GM23338 (cell line): ENCODE measurements around the gene TSPYL2. TPM values are rescaled to one million over a fixed set of nuclear protein-coding genes. Genes with fewer than 3 reads are reported as not detected.

Experiments
- ATAC-seq: fragments of 200-7000 bp; cut with Tn5 transposase; 3 replicates; pipeline ENCODE4 v1.9.1; 2020
- DNase-seq: peaks from one replicate; pipeline ENCODE4 v3.0.0-alpha.2; 2015; ENCODE audit warnings: low spot score
- H2AFZ ChIP-seq: fragments of 200-600 bp; sonication (generic); 2 replicates; pipeline ENCODE4 v1.8.0; 2016; ENCODE audit warnings: antibody characterized with exemption, mild to moderate bottlenecking, moderate library complexity
- H3F3A ChIP-seq: fragments of 200-600 bp; sonication (generic); replicated peaks from 2 replicates; pipeline ENCODE4 v1.8.0; 2017; ENCODE audit warnings: antibody characterized with exemption, mixed run types, low read depth
- H3K27ac ChIP-seq: fragments of 200-600 bp; sonication (generic); 2 replicates; pipeline ENCODE4 v1.6.1; 2016; ENCODE audit warnings: low read depth
- H3K27me3 ChIP-seq: fragments of 200-600 bp; sonication (generic); 2 replicates; pipeline ENCODE4 v1.8.0; 2016; ENCODE audit warnings: mild to moderate bottlenecking, mixed run types, moderate library complexity; ENCODE audit not compliant: insufficient read depth
- H3K36me3 ChIP-seq: fragments of 200-600 bp; sonication (generic); 2 replicates; pipeline ENCODE4 v1.8.0; 2016; ENCODE audit warnings: mild to moderate bottlenecking; ENCODE audit not compliant: insufficient read depth
- H3K4me1 ChIP-seq: fragments of 200-600 bp; sonication (generic); 2 replicates; pipeline ENCODE4 v1.8.0; 2016; ENCODE audit warnings: mild to moderate bottlenecking, moderate library complexity; ENCODE audit not compliant: insufficient read depth
- H3K4me2 ChIP-seq: fragments of 200-600 bp; sonication (generic); 2 replicates; pipeline ENCODE4 v1.7.1; 2017; ENCODE audit warnings: mixed run types
- H3K4me3 ChIP-seq: fragments of 200-600 bp; sonication (generic); 2 replicates; pipeline ENCODE4 v1.6.1; 2016; ENCODE audit warnings: mixed run types
- H3K79me2 ChIP-seq: fragments of 200-600 bp; sonication (generic); replicated peaks from 2 replicates; pipeline ENCODE4 v1.8.0; 2017; ENCODE audit warnings: mild to moderate bottlenecking; ENCODE audit not compliant: insufficient read depth
- H3K9me2 ChIP-seq: fragments of 200-600 bp; sonication (generic); 2 replicates; pipeline ENCODE4 v1.8.0; 2017; ENCODE audit not compliant: insufficient read depth
- H4K20me1 ChIP-seq: fragments of 200-600 bp; sonication (generic); replicated peaks from 2 replicates; pipeline ENCODE4 v1.8.0; 2017; ENCODE audit warnings: mild to moderate bottlenecking; ENCODE audit not compliant: insufficient read depth
- H3K27ac Mint-ChIP-seq: 2 replicates; pipeline ENCODE4 v1.8.0; 2020; ENCODE audit warnings: inconsistent platforms, mild to moderate bottlenecking, moderate library complexity, mixed read lengths
- H3K27me3 Mint-ChIP-seq: 3 replicates; pipeline ENCODE4 v1.8.0; 2022; ENCODE audit warnings: low read depth, mild to moderate bottlenecking, moderate library complexity, mixed read lengths, inconsistent platforms; ENCODE audit not compliant: insufficient read depth, poor library complexity
- H3K36me3 Mint-ChIP-seq: 3 replicates; pipeline ENCODE4 v1.8.0; 2021; ENCODE audit warnings: low read depth, mild to moderate bottlenecking, inconsistent platforms, moderate library complexity, mixed read lengths
- H3K4me1 Mint-ChIP-seq: 3 replicates; pipeline ENCODE4 v1.8.0; 2020; ENCODE audit warnings: mild to moderate bottlenecking, inconsistent platforms, mixed read lengths
- H3K4me3 Mint-ChIP-seq: 3 replicates; pipeline ENCODE4 v1.8.0; 2021; ENCODE audit warnings: moderate library complexity, mild to moderate bottlenecking, inconsistent platforms, mixed read lengths
- H3K9me3 Mint-ChIP-seq: 3 replicates; pipeline ENCODE4 v1.8.0; 2020; ENCODE audit warnings: moderate library complexity, mild to moderate bottlenecking, inconsistent platforms, mixed read lengths
- CREB1 ChIP-seq: fragments of 250-450 bp; sonication (Bioruptor Pico); IDR thresholded peaks from 2 replicates; pipeline ENCODE4 v1.5.0; 2020; ENCODE audit warnings: low read depth, mild to moderate bottlenecking, moderate library complexity
- CTCF ChIP-seq, 2 experiments: fragments of 200-600 bp in 1 of 2; sonication (generic) in 1 of 2; conservative IDR thresholded peaks; 2 replicates each; pipeline versions ENCODE4 v1.5.1 to v1.6.1; 2016 to 2017; ENCODE audit warnings: antibody characterized with exemption in 2 of 2, low read depth in 2 of 2, mild to moderate bottlenecking in 2 of 2, moderate library complexity in 1 of 2
- EZH2 ChIP-seq: fragments of 200-600 bp; sonication (generic); IDR thresholded peaks from one replicate; pipeline ENCODE4 v1.8.0; 2017; ENCODE audit warnings: antibody characterized with exemption, mild to moderate bottlenecking, low read depth; ENCODE audit not compliant: unreplicated experiment
- EZH2phosphoT487 ChIP-seq: fragments of 200-600 bp; sonication (generic); IDR thresholded peaks from one replicate; pipeline ENCODE4 v1.8.1; 2018; ENCODE audit warnings: antibody characterized with exemption; ENCODE audit not compliant: unreplicated experiment
- JUNB ChIP-seq: IDR thresholded peaks from one replicate; pipeline ENCODE4 v1.6.1; 2016; ENCODE audit warnings: antibody characterized with exemption; ENCODE audit not compliant: unreplicated experiment
- NANOG ChIP-seq: IDR thresholded peaks from 2 replicates; pipeline ENCODE4 v1.6.1; 2016; ENCODE audit warnings: antibody characterized with exemption, borderline replicate concordance
- POLR2AphosphoS5 ChIP-seq: IDR thresholded peaks from 2 replicates; pipeline ENCODE4 v1.6.1; 2016; ENCODE audit warnings: antibody characterized with exemption, low read depth
- STAT1 ChIP-seq: IDR thresholded peaks from one replicate; pipeline ENCODE4 v1.6.1; 2016; ENCODE audit warnings: antibody characterized with exemption; ENCODE audit not compliant: unreplicated experiment
- ZNF331 ChIP-seq: fragments of 250-450 bp; sonication (Bioruptor Pico); IDR thresholded peaks from 2 replicates; pipeline ENCODE4 v1.5.0; 2020; ENCODE audit warnings: low read depth, mild to moderate bottlenecking, moderate library complexity
- polyA plus RNA-seq: library from polyadenylated mRNA; unstranded; fragments of >200 nt; fragmentation: Nextera tagmentation; extraction: Ambion mirVana; gene quantifications from 2 replicates; pipeline ENCODE4 v1.2.1, GENCODE V29; 2016
- total RNA-seq: library from RNA; depleted of rRNA; stranded (reverse); fragments of >200 nt; shearing (Covaris generic); gene quantifications from 2 replicates; pipeline ENCODE4 v1.2.3, GENCODE V29; 2014
- TF ChIP-seq, protein P1 (sequence below): IDR thresholded peaks from one replicate; pipeline ENCODE4 v1.6.1; 2018; ENCODE audit warnings: antibody characterized with exemption; ENCODE audit not compliant: unreplicated experiment
- TF ChIP-seq, protein P2 (sequence below): IDR thresholded peaks from 2 replicates; pipeline ENCODE4 v1.6.1; 2016; ENCODE audit warnings: antibody characterized with exemption
- TF ChIP-seq, protein P3 (sequence below): fragments of 250-450 bp; sonication (Bioruptor Pico); IDR thresholded peaks from 2 replicates; pipeline ENCODE4 v1.5.0; 2020; ENCODE audit warnings: mild to moderate bottlenecking, moderate library complexity

TSPYL2 gene
- total and polyA plus RNA-seq, 2 experiments from 2014 or later: 13.4 TPM

DNA sequence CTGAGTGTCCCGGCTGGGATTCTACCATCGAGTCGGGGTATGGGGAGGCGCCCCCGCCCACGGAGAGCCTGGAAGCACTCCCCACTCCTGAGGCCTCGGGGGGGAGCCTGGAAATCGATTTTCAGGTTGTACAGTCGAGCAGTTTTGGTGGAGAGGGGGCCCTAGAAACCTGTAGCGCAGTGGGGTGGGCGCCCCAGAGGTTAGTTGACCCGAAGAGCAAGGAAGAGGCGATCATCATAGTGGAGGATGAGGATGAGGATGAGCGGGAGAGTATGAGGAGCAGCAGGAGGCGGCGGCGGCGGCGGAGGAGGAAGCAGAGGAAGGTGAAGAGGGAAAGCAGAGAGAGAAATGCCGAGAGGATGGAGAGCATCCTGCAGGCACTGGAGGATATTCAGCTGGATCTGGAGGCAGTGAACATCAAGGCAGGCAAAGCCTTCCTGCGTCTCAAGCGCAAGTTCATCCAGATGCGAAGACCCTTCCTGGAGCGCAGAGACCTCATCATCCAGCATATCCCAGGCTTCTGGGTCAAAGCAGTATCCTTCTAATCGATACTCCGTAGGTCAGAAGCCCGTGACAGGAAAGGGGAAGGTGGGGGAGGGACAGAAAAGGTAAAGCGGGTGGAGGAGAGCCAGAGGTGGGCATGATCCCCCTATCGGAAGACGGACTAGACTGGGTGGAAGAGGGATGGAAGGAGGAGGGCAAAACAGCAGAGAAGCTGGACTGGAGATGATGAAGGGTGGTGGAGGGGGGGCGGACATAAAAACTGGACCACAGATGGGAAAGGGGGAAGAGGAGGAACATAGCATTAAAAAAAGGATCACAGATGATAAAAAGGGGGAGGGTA is 828 bp downstream of the TSPYL2 start:
- 0 out of 2 replicates have a peak, but pooled peaks cover 4% of the 10 kb centered on the region for H3K79me2 ChIP-seq
- peaks cover 7% of the 10 kb centered on the region for H3K4me1 ChIP-seq
- H3K9me2 ChIP-seq: no peaks in the 10 kb centered on the region
- peak overlapping the region; percentile 79 for H3K4me3 ChIP-seq
- H3K36me3 Mint-ChIP-seq: peaks cover 47% of the 10 kb centered on the region
- H4K20me1 ChIP-seq: no peaks in the 10 kb centered on the region; the same call in 1 of the 2 replicates
- peak overlapping the region; percentile 84 for H3K4me2 ChIP-seq
- TF ChIP-seq, protein P1, sequence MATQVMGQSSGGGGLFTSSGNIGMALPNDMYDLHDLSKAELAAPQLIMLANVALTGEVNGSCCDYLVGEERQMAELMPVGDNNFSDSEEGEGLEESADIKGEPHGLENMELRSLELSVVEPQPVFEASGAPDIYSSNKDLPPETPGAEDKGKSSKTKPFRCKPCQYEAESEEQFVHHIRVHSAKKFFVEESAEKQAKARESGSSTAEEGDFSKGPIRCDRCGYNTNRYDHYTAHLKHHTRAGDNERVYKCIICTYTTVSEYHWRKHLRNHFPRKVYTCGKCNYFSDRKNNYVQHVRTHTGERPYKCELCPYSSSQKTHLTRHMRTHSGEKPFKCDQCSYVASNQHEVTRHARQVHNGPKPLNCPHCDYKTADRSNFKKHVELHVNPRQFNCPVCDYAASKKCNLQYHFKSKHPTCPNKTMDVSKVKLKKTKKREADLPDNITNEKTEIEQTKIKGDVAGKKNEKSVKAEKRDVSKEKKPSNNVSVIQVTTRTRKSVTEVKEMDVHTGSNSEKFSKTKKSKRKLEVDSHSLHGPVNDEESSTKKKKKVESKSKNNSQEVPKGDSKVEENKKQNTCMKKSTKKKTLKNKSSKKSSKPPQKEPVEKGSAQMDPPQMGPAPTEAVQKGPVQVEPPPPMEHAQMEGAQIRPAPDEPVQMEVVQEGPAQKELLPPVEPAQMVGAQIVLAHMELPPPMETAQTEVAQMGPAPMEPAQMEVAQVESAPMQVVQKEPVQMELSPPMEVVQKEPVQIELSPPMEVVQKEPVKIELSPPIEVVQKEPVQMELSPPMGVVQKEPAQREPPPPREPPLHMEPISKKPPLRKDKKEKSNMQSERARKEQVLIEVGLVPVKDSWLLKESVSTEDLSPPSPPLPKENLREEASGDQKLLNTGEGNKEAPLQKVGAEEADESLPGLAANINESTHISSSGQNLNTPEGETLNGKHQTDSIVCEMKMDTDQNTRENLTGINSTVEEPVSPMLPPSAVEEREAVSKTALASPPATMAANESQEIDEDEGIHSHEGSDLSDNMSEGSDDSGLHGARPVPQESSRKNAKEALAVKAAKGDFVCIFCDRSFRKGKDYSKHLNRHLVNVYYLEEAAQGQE: no peak
- no peak for TF ChIP-seq EZH2phosphoT487
- TF ChIP-seq STAT1: no peak
- TF ChIP-seq, protein P2, sequence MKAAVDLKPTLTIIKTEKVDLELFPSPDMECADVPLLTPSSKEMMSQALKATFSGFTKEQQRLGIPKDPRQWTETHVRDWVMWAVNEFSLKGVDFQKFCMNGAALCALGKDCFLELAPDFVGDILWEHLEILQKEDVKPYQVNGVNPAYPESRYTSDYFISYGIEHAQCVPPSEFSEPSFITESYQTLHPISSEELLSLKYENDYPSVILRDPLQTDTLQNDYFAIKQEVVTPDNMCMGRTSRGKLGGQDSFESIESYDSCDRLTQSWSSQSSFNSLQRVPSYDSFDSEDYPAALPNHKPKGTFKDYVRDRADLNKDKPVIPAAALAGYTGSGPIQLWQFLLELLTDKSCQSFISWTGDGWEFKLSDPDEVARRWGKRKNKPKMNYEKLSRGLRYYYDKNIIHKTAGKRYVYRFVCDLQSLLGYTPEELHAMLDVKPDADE: no peak
- no peak for TF ChIP-seq ZNF331 (CRISPR knock-in tag)
- TF ChIP-seq EZH2: no peak
- no peak for TF ChIP-seq CTCF (conservative IDR thresholded peaks at IDR 0.05; ENCODE audit: low read depth in 2 of 2)
- TF ChIP-seq NANOG: no peak
- TF ChIP-seq CREB1: no peak
- TF ChIP-seq, protein P3, sequence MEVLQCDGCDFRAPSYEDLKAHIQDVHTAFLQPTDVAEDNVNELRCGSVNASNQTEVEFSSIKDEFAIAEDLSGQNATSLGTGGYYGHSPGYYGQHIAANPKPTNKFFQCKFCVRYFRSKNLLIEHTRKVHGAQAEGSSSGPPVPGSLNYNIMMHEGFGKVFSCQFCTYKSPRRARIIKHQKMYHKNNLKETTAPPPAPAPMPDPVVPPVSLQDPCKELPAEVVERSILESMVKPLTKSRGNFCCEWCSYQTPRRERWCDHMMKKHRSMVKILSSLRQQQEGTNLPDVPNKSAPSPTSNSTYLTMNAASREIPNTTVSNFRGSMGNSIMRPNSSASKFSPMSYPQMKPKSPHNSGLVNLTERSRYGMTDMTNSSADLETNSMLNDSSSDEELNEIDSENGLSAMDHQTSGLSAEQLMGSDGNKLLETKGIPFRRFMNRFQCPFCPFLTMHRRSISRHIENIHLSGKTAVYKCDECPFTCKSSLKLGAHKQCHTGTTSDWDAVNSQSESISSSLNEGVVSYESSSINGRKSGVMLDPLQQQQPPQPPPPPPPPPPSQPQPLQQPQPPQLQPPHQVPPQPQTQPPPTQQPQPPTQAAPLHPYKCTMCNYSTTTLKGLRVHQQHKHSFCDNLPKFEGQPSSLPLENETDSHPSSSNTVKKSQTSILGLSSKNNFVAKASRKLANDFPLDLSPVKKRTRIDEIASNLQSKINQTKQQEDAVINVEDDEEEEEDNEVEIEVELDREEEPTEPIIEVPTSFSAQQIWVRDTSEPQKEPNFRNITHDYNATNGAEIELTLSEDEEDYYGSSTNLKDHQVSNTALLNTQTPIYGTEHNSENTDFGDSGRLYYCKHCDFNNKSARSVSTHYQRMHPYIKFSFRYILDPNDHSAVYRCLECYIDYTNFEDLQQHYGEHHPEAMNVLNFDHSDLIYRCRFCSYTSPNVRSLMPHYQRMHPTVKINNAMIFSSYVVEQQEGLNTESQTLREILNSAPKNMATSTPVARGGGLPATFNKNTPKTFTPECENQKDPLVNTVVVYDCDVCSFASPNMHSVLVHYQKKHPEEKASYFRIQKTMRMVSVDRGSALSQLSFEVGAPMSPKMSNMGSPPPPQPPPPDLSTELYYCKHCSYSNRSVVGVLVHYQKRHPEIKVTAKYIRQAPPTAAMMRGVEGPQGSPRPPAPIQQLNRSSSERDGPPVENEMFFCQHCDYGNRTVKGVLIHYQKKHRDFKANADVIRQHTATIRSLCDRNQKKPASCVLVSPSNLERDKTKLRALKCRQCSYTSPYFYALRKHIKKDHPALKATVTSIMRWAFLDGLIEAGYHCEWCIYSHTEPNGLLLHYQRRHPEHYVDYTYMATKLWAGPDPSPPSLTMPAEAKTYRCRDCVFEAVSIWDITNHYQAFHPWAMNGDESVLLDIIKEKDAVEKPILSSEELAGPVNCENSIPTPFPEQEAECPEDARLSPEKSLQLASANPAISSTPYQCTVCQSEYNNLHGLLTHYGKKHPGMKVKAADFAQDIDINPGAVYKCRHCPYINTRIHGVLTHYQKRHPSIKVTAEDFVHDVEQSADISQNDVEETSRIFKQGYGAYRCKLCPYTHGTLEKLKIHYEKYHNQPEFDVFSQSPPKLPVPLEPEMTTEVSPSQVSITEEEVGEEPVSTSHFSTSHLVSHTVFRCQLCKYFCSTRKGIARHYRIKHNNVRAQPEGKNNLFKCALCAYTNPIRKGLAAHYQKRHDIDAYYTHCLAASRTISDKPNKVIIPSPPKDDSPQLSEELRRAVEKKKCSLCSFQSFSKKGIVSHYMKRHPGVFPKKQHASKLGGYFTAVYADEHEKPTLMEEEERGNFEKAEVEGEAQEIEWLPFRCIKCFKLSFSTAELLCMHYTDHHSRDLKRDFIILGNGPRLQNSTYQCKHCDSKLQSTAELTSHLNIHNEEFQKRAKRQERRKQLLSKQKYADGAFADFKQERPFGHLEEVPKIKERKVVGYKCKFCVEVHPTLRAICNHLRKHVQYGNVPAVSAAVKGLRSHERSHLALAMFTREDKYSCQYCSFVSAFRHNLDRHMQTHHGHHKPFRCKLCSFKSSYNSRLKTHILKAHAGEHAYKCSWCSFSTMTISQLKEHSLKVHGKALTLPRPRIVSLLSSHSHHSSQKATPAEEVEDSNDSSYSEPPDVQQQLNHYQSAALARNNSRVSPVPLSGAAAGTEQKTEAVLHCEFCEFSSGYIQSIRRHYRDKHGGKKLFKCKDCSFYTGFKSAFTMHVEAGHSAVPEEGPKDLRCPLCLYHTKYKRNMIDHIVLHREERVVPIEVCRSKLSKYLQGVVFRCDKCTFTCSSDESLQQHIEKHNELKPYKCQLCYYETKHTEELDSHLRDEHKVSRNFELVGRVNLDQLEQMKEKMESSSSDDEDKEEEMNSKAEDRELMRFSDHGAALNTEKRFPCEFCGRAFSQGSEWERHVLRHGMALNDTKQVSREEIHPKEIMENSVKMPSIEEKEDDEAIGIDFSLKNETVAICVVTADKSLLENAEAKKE (CRISPR knock-in tag): no peak
- no peak for TF ChIP-seq JUNB
- TF ChIP-seq POLR2AphosphoS5: no peak
- peaks cover 18% of the 10 kb centered on the region for H3K4me1 Mint-ChIP-seq
- DNase-seq: no peak
- H2AFZ ChIP-seq: no peak overlapping the region
- no peak; the same call in 2 of the 3 replicates for ATAC-seq
- H3K27ac Mint-ChIP-seq: no peak overlapping the region
- H3K9me3 Mint-ChIP-seq: no peaks in the 10 kb centered on the region; the same call in 1 of the 3 replicates
- H3F3A ChIP-seq: no peaks in the 10 kb centered on the region
- no peaks in the 10 kb centered on the region for H3K36me3 ChIP-seq
- H3K27me3 Mint-ChIP-seq: peaks cover 11% of the 10 kb centered on the region
- H3K27ac ChIP-seq: no peak overlapping the region
- H3K4me3 Mint-ChIP-seq: peak overlapping the region; percentile 92
- H3K27me3 ChIP-seq: peaks cover 8% of the 10 kb centered on the region; the same call in 1 of the 2 replicates
